ENCODE results near the gene SERTAD3.
"Not testable (repeated sequence)": the region's sequence is repeated elsewhere in the genome, so short reads cannot be mapped to it uniquely, and the experiment has no call there.

Gene SERTAD3

GRCh38 chr19:40457953-40458596, 13.9 kb upstream of the SERTAD3 start:
- DNase-seq (ENCODE audit: low spot score), result no peak

DNA sequence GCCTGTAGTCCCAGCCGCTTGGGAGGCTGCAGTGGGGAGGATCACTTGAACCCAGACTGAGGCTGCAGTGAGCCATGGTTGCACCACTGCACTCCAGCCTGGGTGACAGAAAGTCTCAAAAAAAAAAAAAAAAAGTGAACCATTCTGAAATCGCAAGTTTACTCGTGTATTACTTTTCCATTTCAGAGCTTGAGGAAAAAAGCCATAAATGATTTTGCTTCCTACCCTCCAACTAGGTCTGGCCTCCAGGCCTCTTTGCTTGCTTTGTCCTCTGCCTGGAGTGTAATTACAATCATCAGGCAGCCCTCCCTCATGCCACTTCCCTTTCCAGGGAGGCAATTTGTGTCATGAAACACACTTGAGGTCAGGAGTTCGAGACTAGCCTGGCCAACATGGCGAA, 12.9 kb upstream of the SERTAD3 start:
- no peak for DNase-seq (ENCODE audit: low spot score)

DNA sequence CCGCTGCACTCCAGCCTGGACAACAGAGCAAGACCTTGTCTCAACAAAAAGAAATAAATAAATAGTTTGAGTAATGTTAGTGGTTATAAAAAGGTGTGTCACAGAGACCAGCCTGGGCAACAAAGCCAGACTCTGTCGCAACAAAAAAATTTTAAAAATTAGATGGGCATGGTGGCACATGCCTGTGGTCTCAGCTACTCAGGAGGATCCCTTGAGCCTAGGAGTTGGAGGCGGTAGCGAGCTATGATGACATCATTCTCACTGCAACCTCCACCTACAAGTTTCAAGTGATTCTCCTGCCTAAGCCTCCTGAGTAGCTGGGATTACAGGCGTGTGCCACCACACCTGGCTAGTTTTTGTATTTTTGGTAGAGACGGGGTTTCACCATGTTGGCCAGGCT, 9.8 kb upstream of the SERTAD3 start:
- DNase-seq (ENCODE audit: low spot score), result peak; percentile 33

DNA sequence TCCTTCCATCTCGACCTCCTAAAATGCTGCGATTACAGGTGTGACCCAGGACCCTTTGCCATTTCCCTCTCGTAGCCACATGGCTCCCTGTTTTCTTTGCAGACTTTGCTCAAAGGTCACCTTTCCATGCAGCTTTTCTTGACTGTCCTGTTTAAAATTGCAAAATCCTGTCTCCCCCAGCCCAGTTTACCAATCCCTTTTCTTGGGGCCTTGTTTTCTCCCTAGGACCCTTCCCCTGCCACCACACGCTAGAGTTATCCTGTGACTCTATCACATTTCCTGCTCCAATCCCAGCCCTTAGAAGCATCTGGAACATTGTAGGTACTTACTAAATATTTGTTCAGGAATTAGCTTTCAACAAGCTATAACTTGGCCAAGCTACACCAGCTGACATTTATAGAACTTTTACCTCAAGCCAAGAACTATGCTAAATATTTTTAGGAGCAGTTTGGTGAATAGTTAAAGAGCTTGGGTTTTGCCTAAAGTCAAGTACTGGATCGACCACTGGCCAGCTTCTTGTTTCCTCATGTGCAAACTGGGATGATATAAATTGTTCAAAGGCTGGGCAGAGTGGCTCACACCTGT, 9.1 kb upstream of the SERTAD3 start:
- DNase-seq (ENCODE audit: low spot score), result no peak

DNA sequence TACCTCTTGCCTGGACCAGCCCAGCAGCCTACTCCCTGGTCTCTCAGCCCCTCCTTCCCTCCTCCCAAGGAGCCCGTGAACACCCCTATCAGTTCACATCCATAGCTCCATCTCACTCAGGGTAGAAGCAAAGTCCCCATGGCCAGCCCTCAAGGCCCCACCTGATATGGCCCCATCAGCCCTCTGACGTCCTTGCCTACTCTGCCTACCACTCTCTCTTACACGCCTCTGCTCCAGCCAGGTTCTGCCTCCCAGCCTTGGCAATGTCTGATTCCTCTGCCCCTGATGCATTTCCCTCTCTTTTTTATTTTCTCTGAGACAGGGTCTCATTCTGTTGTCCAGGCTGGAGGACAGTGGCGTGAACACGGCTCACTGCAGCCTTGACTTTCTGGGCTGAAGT, 7.9 kb upstream of the SERTAD3 start:
- DNase-seq (ENCODE audit: low spot score), result no peak

DNA sequence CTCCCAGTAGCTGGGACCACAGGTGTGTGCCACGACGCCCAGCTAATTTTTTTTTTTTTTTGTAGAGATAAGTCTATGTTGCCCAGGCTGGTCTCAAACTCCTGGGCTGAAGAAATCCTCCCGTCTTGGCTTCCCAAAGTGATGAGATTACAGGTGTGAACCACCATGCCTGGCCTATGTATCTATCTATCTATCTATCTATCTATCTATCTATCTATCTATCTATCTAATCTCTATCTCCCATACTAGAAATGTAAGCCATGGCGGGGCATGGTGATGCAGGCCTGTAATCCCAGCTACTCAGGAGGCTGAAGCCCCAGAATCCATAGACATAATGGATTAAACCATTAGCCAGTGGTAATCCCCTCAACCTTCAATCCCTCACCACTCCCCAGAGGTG, 6.5 kb upstream of the SERTAD3 start:
- DNase-seq (ENCODE audit: low spot score), result no peak

DNA sequence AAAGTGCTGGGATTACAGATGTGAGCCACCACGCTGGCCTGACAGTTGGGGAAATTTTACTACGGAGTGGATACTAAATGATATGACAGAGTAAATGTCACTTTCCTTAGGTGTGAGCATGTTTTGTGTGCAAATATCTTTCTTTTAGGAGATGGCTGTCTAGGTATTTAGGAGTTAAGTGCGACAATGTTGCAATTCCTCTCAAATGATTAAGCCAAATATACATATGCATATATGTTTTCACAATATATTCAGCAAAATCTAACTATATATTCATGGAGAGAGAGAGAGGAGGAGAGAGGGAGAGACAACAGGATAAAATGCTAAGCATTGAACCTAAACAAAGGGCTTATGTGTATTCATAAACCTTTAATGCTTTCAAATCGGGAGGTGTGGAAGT, 5.4 kb upstream of the SERTAD3 start:
- no peak for DNase-seq (ENCODE audit: low spot score)

DNA sequence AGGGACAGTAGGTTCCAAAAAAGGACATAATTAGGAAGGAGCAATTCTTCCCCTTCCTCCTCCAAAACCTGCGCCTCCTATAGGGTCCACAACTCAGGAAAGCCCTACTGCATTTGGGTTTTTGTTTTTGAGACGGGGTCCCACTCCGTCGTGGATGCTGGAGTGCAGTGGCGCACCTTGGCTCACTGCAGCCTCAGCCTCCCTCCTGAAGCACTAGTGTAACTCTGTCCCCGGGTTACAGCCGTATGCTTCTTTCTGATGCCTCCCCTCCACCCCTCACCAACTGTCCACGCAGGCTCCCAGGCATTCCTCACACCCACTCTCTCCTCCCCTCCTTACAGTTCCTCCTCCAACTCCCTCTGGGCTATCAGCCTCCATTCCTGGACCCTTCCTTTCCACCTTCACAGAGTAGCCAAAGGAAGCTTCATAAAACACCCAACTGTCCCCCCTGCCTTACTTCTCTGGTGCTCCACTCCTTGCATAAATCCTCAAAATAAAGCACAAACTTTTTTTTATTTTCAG, 2.2 kb upstream of the SERTAD3 start:
- no peak for DNase-seq (ENCODE audit: low spot score)

GRCh38 chr19:40445780-40446262, 1.7 kb upstream of the SERTAD3 start:
- no peak for DNase-seq (ENCODE audit: low spot score)

DNA sequence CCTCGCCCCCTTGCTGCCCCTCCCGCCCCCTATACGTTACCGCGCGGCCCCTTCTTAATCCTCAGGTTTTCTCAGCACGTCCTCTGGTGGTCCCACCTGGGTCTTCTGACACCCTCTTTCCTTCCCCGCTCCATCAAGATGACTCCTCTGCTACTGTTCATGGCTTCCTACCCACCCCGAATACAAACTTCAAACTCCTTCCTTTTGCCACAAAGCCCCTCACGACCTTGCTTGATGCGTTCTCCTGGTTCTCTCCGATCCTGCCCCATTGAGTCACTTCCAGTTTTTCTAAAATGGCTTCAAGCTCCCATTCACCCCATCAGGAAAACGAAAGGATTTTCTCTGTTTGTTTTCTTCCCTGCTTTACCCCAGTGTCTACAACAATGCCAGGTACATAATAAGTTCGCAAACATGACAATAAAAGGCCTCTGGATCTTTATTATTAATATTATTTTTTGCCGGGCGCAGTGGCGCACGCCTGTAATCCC, 734 bp upstream of the SERTAD3 start:
- DNase-seq (ENCODE audit: low spot score), result no peak

DNA sequence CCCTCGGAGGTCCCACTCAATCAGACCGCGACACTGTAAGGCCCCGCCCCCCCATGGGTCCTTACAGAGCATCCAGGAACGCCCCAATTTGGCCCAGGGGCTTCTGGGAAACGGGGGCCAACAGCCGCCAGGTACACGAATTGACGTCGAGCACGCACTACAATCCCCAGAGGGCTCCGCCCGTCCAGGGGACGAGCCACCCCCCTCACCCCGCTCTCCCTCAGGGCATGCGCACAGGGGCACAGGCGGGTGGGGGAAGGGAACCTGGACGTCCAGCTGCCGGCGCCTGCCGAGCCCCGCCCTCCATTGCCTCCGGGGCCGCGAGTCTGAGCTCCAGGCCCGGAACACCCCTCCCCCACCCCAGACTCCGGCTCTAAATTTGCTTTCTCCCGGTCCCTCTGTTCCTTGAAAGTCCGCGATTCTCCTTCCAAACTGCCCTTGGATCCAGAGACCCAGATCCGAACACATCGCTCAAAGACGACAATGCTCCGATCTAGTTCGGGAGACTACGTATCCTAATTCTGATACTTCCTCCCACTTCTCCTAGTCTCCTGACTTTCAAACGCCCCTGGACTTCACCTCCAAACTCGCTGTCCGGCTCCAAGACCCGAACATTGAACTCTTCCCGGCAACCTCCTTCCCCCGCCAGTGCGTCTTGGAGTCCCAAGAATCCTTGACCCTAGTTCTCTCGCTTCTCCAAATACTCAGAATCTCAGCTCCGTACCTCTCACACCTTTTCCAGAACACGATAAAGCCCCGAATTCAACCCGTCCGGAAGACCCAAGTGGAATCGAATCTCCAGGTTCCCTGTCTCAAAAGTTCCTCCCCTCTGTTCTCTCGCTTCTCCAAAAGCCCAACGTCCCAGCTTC, 770 bp downstream of the SERTAD3 start:
- peak; percentile 100 for DNase-seq (ENCODE audit: low spot score)

DNA sequence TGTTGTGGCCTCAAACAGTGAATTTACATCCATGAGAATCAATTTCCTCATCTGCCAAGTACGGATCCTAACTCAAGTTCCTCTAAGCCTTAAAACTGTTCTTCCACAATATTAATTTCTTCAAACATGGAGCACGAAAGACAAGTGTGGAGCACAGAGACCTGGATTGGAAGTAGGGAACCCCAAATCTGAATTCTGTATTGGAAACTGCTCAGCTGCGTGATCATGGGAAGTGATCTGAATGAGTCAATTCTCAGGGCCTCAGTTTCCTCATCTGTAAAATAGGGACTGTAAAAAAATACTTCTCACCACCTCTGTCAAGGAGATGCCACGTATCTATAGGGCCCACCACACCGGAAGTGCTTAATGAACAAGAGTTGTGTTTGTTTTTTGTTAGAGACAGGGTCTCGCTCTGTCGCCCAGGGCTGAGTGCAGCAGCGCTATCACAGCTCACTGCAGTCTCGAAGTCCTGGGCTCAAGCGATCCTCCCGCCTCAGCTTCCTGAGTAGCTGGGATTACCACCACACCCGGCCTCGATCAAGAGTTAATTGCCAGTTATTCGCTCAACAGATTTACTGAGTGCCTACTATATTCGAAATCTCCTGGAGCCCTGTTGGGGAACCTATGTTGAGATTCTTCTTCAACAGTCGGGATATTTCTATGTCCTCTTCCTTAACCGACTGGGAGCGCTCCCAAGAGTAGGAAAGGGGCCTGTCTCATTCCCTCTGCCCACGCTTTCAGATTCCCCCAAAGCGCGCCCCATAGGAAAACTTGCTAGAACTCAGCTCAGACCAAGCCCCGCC, 1.6 kb downstream of the SERTAD3 start:
- no peak for DNase-seq (ENCODE audit: low spot score)

DNA sequence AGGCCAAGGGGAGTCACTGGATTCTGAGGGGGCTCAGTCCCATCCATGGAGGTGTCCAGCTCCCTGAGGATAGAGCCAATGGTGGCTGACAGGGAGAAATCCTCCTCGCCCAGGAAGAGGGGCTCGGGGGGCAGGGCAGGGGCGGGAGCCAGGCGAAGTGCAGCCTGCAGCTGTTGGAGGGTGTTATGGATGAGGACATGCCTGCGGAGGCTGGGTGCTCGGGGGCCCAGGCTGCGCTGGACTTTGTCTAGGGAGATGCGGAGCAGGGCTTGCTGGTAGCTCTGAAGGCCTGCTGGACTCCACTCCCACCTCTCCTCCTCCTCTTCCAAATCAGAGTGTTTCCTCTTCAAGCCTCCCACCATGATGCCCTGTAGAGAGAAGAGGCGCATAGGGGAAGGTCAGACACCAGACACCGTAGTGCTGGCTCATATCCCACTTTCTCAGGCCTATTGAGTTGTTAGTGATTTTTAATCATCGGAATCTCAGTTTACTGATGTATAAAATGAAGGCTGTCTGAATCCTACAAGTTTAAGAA, 2.3 kb downstream of the SERTAD3 start:
- DNase-seq (ENCODE audit: low spot score), result no peak

DNA sequence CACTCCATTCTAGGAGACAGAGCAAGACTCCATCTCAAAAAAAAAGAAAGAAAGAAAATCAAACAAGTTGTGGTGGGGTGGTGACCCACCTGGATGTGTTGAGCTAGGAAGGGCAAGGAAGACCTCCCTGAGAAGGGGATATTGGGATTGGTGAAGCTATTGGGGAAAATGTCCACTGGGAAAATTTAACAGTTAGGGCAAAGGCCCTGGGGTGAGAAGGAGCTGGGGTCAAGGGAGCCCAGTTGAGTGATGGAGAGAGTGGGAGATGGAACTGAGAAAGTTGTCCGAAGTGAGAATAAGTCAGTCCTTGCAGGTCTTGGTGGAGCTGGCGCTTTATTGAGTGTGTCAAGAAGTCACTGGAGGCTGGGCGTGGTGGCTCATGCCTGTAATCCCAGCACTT, 5.9 kb downstream of the SERTAD3 start:
- DNase-seq (ENCODE audit: low spot score), result no peak

DNA sequence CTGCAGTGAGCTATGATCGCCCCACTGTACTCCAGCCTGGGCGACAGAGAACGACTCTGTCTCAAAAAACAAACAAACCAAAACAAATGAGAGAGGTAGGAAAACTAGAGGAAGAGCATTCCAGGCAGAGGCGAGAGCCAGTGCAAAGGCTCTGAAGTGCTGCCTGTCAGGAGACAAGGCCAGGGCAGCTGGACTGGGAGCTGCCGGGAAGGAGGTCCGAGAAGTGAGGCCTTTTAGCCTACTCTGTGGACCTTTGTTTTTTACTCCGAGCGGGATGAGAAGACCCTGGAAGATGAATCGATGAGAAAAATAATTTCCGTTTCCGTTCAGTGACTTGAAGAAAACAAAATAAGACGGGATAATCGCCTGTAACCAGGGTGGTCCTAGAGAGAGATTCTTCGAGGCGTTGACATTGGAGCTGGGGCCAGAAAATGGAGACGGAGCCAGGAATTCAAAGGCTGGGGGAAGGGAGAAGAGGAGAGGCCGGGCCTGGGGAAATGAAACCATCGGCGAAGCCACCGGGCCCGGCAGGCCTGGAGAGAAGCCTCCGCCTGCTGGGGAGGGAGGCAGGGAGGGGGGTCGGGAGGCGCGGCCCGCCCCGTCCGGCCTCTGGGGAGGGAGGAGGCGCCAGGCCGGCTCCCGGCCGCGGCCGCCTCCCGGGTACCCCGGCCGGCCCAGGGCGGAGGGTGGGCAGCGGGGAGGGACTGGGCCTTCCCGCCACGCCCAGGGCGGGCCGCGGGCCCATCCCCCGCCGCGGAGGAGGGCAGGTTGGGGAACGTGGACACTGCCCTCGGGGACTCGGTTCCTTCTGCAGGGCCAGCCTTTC, 10.5 kb downstream of the SERTAD3 start:
- peak; percentile 92 for DNase-seq (ENCODE audit: low spot score)

DNA sequence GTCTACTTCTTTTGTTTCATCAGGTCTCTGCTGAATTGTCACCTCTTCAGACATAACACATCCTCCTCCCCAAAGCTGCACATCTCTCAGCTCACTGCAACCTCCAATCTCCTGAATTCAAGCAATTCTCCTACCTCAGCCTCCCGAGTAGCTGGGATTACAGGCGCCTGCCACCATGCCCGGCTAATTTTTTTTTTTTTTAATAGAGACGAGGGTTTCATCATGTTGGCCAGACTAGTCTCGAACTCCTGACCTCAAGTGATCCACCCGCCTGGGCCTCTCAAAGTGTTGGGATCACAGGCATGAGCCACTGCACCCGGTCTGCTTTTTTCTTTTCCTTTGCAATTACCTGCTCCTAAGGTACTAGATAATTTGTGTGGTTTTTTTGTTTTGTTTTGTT, 11.4 kb downstream of the SERTAD3 start:
- DNase-seq (ENCODE audit: low spot score), result not testable (repeated sequence)

DNA sequence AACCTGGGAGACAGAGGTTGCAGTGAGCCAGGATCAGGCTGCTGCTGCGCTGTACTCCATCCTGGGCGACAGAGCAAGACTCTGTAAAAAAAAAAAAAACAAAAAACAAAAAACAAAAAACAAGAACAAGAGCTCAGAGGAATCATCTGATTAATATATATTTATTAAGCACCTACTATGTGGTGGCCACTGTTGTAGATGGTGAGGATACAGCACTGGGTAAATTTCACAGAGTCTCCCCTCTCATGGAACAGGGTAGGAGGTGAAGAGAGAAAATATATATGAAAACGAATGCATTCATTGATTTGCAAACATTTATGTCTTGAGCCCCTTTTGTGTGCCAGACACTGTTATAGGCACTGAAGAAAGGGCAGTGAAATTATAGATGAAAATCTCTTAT, 12.4 kb downstream of the SERTAD3 start:
- no peak for DNase-seq (ENCODE audit: low spot score)

DNA sequence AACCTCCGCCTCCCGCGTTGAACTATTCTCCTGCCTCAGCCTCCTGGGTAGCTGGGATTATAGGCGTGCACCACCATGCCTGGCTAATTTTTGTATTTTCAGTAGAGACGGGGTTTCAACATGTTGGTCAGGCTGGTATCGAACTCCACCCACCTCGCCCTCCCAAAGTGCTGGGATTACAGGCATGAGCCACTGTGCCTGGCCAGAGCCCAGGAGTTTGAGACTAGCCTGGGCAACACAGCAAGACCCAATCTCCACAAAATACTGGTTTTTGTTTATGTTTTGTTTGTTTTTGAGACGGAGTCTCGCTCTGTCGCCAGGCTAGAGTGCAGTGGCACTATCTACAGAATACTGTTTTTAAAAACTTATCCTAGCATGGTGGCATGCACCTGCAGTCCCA, 13.9 kb downstream of the SERTAD3 start:
- DNase-seq (ENCODE audit: low spot score), result not testable (repeated sequence)

DNA sequence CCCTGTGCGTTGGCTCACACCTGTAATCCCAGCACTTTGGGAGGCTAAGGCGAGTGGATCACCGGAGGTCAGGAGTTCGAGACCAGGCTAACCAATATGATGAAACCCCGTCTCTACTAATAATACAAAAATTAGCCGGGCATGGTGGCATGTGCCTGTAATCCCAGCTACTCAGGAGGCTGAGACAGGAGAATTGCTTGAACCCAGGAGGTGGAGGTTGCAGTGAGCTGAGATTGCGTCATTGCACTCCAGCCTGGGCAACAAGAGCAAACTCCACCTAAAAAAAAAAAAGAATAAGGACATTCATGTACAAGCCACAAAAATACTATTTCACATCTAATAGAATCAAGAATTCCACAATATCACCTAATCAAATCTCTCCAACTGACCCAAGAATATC, 15.9 kb downstream of the SERTAD3 start:
- DNase-seq (ENCODE audit: low spot score), result not testable (repeated sequence)

GRCh38 chr19:40425450-40426287, 18.5 kb downstream of the SERTAD3 start, which contains the start of gene SERTAD1:
Gene SERTAD1 (minus strand): TSS chr19:40425992. CDS start chr19:40423546, 2,446 bp downstream.
- DNase-seq (ENCODE audit: low spot score), result peak; percentile 100
